ENCODE results near the gene METRN.

The METRN gene

DNA sequence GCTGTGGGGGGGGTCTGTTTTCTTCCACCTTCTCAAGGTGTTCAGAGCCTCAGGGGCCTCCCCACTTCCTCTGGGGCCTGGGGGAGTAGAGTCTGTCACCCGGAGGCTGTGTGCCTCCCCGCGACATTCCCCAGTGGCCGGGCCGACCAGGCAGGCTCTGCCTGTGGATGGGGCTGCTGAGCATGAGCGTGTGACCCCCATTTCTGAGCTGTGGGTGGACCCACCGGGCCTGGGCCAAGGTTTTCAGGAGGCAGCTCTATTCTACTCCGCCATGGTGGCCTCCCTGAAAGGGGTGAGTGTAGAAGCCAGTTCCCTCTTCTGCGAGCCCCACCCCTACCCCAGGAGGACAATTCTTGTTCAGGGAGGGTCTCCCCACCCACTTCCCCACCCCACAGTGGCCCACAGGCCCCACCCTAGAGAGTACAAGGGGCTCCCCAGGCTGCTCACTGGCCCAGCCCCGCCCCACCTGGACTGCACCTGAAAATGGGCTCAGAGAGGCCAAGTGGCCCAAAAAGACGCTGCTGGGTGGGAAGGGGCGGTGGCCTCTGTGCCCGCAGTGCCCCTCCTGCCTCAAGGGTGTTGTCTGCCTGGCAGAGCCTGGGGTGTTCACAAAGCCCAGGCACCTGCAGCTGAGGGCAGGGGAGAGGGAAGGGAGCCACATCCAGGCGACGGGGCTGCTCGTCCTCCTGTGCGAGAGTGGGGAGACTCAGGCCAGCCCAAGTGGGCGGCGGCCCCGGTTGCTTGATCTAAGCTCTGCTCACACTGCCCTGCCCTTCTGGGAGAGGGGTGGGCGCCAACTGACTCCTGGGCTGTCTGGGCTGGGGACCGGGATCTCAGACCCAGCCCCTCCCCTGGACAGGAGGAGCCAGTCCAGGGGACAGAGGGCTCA, 47.0 kb downstream of the METRN start:
- DNase-seq, result no peak

DNA sequence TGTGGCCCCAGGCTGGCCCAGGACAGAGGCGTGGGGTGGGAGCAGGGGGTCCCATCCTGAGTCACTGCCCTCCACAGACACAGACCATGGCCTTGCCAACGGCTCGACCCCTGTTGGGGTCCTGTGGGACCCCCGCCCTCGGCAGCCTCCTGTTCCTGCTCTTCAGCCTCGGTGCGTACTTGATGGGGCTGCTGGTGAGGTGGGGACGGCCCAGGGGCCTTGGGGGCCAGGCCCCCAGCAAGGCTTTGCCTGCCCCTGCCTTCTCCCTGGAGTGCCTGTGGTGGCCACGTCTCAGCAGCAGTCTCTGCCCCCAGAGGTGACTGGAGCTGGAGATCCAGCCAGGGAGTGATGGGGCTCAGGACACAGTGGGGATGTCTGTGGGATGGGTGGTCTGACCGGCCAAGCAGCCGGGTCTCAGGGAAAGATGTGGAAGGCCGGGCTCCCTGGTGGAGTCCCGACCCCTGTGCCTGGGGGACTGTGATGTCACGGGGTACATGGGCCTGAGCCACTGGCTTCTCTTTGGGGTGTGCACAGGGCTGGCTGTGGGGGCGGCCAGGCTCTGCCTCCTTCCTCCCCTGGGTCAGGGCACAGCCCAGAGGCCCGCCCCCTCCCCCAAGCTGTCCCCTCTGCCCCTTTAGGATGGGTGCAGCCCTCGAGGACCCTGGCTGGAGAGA, 47.8 kb downstream of the METRN start:
- no peak for DNase-seq

DNA sequence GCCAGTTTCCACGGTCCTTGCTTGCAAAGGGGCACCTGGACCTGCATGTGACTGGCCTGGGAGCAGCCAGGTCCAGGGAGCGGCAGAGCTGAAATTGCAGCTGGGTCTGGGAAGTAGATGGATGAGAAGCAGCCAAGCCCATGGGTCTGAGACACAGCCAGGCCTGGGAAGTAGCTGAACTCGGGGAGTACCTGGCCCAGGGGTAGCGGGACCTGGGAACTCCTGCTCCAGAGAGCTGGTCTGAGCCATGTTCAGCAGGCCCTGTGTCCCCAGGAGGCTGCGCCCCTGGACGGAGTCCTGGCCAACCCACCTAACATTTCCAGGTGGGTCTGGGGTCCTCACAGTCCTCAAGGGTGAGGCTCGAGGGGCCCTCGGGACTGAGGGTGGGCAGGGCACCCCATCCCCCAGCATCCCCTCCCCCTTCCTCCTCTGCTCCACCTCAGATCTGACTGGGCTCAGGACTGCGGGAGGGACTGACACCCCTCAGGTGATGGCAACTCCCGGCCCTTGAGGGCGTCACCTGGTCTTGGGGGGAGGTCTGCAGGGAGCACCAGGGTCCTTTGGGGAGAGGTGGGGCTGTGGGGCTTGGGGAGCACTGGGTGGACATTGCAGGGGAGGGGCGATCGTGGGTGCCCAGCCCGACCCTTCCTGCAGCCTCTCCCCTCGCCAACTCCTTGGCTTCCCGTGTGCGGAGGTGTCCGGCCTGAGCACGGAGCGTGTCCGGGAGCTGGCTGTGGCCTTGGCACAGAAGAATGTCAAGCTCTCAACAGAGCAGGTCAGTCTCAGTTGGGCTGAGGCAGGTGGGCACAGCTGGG, 48.7 kb downstream of the METRN start:
- no peak for DNase-seq

DNA sequence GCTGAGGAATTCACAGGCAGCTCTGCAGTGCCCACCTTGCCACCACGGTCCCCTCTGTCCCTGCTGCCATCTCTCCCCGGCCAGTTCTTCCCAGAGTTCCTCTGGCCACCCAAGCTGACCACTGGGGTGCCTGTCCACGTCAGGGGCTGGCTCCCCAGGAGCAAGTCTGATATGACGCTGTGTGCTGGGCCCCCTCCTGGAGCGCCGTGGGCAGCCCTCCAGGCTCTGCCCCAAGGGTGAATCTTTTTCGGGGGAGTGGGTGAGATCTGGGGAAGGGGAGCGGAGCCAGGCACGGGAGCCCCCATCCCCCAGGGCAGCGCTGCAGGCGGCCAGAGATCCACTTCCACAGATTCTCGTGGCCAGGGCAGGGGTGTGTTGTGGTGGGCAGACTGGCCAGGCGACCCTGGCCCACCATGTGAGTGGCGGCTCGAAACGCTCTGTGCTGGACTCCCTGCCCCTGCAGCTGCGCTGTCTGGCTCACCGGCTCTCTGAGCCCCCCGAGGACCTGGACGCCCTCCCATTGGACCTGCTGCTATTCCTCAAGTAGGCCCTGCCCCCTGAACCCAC, 49.3 kb downstream of the METRN start:
- no peak for DNase-seq

DNA sequence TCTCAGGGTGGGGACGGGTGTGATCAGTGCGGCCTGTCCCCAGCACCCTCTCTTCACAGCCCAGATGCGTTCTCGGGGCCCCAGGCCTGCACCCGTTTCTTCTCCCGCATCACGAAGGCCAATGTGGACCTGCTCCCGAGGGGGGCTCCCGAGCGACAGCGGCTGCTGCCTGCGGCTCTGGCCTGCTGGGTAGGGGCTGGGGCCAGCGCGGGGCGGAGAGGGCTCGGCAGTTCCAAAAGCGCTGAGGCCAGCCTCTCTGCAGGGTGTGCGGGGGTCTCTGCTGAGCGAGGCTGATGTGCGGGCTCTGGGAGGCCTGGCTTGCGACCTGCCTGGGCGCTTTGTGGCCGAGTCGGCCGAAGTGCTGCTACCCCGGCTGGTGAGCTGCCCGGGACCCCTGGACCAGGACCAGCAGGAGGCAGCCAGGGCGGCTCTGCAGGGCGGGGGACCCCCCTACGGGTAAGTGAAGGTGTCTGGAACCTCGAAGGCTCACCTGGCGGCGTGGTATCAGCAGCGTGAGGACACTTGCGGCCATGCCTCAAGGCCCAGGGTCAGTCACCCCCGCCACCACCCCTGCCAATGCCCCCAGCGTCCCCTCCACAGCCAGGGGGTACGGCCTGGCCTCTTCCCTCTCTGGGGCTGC, 50.0 kb downstream of the METRN start:
- no peak for DNase-seq

DNA sequence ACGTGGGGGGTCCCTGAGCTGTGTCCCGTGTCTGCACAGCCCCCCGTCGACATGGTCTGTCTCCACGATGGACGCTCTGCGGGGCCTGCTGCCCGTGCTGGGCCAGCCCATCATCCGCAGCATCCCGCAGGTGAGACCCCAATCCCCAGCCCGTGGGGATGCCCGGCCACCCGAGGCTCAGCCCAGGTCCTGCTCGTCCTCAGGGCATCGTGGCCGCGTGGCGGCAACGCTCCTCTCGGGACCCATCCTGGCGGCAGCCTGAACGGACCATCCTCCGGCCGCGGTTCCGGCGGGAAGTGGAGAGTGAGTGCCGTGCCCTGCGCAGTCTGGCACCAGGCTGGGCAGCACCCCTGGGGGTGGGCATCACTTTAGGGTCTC, 50.6 kb downstream of the METRN start:
- DNase-seq, result no peak

DNA sequence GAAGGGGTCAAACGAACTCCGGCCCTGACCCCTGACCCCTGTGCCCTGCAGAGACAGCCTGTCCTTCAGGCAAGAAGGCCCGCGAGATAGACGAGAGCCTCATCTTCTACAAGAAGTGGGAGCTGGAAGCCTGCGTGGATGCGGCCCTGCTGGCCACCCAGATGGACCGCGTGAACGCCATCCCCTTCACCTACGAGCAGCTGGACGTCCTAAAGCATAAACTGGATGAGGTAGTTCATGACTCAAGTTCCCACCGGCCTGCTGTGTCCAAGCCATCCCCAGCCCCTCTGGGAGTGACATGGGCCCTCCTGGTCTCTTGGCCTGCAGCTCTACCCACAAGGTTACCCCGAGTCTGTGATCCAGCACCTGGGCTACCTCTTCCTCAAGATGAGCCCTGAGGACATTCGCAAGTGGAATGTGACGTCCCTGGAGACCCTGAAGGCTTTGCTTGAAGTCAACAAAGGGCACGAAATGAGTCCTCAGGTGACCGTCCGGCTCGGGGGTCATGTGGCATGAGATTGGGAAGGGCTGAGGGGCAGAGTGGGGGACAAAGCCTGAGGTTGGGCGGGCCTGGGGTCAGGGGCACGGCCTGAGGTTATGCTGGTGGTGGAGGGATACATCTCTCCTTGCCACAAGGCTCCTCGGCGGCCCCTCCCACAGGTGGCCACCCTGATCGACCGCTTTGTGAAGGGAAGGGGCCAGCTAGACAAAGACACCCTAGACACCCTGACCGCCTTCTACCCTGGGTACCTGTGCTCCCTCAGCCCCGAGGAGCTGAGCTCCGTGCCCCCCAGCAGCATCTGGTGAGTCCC, 51.3 kb downstream of the METRN start:
- DNase-seq, result no peak

DNA sequence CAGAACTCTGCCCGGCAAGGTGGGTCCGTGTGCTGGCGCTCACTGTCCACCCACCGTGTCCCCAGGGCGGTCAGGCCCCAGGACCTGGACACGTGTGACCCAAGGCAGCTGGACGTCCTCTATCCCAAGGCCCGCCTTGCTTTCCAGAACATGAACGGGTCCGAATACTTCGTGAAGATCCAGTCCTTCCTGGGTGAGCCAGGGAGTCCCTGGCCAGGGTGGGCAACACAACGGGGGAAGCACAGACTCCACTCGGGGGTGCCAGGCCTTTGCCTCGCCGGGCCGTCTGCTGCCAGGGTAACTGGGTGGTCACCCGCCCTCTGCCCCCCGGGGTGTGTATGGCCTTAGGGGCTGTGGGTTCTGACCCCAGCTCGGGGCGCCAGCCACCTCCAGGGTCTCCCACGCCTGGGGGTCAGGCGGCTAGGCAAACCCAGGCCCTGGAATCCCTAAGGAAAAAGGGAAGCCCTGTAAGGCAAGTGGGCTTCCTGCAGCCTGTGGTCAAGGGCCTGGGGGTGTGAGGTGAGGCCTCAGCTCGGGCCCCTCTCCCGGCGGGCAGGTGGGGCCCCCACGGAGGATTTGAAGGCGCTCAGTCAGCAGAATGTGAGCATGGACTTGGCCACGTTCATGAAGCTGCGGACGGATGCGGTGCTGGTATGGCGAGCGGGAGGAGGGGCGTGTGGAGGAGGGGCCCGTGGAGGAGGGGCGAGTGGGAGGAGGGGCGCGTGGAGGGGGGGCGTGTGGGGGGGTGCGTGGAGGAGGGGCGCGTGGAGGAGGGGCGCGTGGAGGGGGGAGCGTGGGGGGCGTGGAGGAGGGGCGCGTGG, 52.1 kb downstream of the METRN start:
- DNase-seq, result no peak

DNA sequence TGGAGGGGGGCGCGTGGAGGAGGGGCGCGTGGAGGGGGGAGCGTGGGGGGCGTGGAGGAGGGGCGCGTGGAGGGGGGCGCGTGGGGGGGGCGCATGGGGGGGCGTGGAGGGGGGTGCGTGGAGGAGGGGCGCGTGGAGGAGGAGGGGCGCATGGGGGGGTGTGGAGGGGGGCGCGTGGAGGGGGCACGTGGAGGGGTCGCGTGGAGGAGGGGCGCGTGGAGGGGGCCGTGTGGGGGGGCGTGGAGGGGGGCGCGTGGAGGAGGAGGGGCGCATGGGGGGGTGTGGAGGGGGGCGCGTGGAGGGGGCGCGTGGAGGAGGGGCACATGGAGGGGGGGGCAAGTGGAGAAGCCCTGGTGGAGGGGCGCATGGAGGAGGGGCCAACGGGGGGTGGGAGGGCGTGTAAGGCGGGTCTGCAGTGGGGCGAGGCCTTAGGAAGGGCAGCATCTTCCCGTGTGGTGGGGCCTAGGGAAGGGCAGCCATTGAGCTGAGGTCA, 52.9 kb downstream of the METRN start:
- no peak for DNase-seq

DNA sequence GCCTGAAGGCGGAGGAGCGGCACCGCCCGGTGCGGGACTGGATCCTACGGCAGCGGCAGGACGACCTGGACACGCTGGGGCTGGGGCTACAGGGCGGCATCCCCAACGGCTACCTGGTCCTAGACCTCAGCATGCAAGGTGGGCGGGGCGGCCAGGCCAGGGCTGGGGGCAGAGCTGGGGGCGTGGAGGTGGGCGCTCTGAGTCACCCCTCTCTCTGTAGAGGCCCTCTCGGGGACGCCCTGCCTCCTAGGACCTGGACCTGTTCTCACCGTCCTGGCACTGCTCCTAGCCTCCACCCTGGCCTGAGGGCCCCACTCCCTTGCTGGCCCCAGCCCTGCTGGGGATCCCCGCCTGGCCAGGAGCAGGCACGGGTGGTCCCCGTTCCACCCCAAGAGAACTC, 53.5 kb downstream of the METRN start:
- no peak for DNase-seq

Data from effector CD8-positive, alpha-beta T cell (primary cell).